Parathyroid adenoma (tissue), 2 donors: ENCODE measurements around the gene LLGL2.

ENCODE experiments used
- H2AFZ ChIP-seq: fragments of 300-600 bp; sonication (generic); one replicate; pipeline ENCODE4 v1.7.0; 2017; ENCODE audit warnings: antibody characterized with exemption, mild to moderate bottlenecking
- H3K27ac ChIP-seq: fragments of 300-600 bp; sonication (generic); one replicate; pipeline ENCODE4 v1.7.0; 2017
- H3K27me3 ChIP-seq: fragments of 300-600 bp; sonication (generic); one replicate; pipeline ENCODE4 v1.7.0; 2017; ENCODE audit warnings: low read length; ENCODE audit not compliant: control insufficient read depth, insufficient read depth
- H3K36me3 ChIP-seq: fragments of 300-600 bp; sonication (generic); one replicate; pipeline ENCODE4 v1.7.0; 2017; ENCODE audit warnings: low read length; ENCODE audit not compliant: control insufficient read depth, insufficient read depth
- H3K4me1 ChIP-seq: fragments of 300-600 bp; sonication (generic); one replicate; pipeline ENCODE4 v1.7.0; 2017; ENCODE audit warnings: control low read depth
- H3K4me2 ChIP-seq: fragments of 300-600 bp; sonication (generic); one replicate; pipeline ENCODE4 v1.7.0; 2017; ENCODE audit warnings: low read length
- H3K4me3 ChIP-seq: fragments of 300-600 bp; sonication (generic); one replicate; pipeline ENCODE4 v1.7.0; 2017; ENCODE audit warnings: low read depth, low read length
- H3K79me2 ChIP-seq: fragments of 300-600 bp; sonication (generic); one replicate; pipeline ENCODE4 v1.7.0; 2017; ENCODE audit warnings: control low read depth
- H3K9ac ChIP-seq: fragments of 300-600 bp; sonication (generic); one replicate; pipeline ENCODE4 v1.7.0; 2017; ENCODE audit warnings: mild to moderate bottlenecking
- H3K9me3 ChIP-seq: fragments of 300-600 bp; sonication (generic); one replicate; pipeline ENCODE4 v1.7.0; 2017; ENCODE audit warnings: low read length; ENCODE audit not compliant: control insufficient read depth
- TF ChIP-seq, protein P1 (sequence below): fragments of 300-600 bp; sonication (generic); IDR thresholded peaks from one replicate; pipeline ENCODE4 v1.7.0; 2017; ENCODE audit warnings: antibody characterized with exemption, mild to moderate bottlenecking
- donor health status: primary hyperparathyroidism.

The LLGL2 gene

DNA sequence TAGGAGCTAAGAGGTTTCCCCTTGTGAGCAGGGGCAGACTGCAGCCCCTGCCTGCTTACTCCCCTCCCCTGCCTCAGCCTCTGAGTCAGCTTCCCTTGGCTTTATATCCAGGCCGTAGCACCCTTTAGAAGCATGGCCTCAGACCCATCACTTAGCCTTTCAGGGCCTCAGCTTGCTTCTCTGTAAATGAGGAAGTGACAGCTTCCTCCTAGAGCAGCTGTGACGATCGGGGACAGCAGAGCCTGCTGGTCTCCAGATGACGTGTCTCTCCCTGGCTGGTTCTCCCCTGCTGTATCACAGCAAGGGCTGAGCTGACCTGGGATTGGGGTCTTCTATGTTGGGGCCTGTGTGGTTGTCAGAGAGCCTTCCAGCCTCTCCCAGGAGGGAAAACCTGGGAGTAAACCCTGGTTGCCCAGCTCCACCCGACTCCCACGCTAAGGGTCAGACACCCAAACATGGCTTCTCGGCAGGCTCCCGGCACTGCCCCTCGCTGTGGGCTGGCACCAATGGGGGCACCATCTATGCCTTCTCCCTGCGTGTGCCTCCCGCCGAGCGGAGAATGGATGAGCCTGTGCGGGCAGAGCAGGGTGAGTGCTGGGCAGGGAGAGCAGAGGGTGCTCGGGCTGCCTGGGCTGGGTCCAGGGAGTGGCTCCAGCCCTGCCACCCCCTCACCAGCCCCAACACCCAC is 45.8 kb downstream of the LLGL2 start:
- Histone ChIP-seq H3K9ac (no peak overlapping the region), H3K4me2 (no peak overlapping the region), H3K27me3 (no peaks in the 10 kb centered on the region), H2AFZ (no peak overlapping the region), H3K9me3 (no peaks in the 10 kb centered on the region), H3K4me1 (no peaks in the 10 kb centered on the region), H3K27ac (no peak overlapping the region), H3K4me3 (no peak overlapping the region), H3K36me3 (no peaks in the 10 kb centered on the region), H3K79me2 (no peaks in the 10 kb centered on the region)
- TF ChIP-seq, protein P1, sequence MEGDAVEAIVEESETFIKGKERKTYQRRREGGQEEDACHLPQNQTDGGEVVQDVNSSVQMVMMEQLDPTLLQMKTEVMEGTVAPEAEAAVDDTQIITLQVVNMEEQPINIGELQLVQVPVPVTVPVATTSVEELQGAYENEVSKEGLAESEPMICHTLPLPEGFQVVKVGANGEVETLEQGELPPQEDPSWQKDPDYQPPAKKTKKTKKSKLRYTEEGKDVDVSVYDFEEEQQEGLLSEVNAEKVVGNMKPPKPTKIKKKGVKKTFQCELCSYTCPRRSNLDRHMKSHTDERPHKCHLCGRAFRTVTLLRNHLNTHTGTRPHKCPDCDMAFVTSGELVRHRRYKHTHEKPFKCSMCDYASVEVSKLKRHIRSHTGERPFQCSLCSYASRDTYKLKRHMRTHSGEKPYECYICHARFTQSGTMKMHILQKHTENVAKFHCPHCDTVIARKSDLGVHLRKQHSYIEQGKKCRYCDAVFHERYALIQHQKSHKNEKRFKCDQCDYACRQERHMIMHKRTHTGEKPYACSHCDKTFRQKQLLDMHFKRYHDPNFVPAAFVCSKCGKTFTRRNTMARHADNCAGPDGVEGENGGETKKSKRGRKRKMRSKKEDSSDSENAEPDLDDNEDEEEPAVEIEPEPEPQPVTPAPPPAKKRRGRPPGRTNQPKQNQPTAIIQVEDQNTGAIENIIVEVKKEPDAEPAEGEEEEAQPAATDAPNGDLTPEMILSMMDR: no peak

DNA sequence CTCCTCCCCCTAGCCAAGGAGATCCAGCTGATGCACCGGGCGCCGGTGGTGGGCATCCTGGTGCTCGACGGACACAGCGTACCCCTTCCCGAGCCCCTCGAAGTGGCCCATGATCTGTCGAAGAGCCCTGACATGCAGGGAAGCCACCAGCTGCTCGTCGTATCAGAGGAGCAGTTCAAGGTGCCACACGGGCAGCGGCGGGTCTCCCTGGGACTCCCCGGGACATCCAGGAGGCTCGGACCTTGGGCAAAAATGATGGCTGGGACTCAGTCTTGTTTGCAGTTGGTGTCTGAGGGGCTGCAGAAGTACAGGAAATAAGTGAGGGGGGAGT is 46.4 kb downstream of the LLGL2 start:
- TF ChIP-seq, protein P1: no peak
- H3K9ac ChIP-seq: no peak overlapping the region
- H3K36me3 ChIP-seq: no peaks in the 10 kb centered on the region
- H3K27me3 ChIP-seq: no peaks in the 10 kb centered on the region
- H3K79me2 ChIP-seq: no peaks in the 10 kb centered on the region
- H3K4me1 ChIP-seq: no peaks in the 10 kb centered on the region
- no peak overlapping the region for H3K4me2 ChIP-seq
- no peaks in the 10 kb centered on the region for H3K9me3 ChIP-seq
- H3K27ac ChIP-seq: no peak overlapping the region
- no peak overlapping the region for H3K4me3 ChIP-seq
- H2AFZ ChIP-seq: no peak overlapping the region

DNA sequence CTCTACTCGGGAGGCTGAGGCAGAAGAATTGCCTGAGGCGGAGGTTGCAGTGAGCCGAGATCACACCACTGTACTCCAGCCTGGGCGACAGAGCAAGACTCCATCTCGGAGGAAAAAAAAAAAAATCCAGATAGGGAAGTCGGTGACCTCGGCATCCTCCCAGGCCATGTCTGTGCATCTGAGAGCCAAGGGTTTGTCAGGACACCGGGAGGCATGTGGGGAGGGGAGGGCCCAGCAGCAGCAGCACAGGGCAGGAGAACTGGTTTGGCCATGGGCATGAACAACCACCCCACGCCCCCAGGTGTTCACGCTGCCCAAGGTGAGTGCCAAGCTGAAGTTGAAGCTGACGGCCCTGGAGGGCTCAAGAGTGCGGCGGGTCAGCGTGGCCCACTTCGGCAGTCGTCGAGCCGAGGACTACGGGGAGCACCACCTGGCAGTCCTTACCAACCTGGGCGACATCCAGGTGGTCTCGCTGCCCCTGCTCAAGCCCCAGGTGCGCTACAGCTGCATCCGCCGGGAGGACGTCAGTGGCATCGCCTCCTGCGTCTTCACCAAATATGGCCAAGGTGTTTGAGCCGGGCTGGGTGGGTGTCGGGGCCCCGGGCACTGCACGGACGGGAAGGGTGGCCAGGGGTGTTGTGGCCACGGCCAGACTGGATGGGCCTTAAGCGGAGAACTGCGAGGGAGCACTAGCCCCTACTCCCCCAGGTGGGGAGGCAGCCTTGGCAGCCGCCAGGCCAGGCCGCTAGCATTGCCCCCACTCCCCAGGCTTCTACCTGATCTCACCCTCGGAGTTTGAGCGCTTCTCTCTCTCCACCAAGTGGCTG is 47.4 kb downstream of the LLGL2 start:
- Histone ChIP-seq H3K4me3 (no peak overlapping the region), H2AFZ (no peak overlapping the region), H3K79me2 (no peaks in the 10 kb centered on the region), H3K4me2 (no peak overlapping the region), H3K9ac (no peak overlapping the region), H3K36me3 (no peaks in the 10 kb centered on the region), H3K27me3 (no peaks in the 10 kb centered on the region), H3K9me3 (no peaks in the 10 kb centered on the region), H3K27ac (no peak overlapping the region), H3K4me1 (no peaks in the 10 kb centered on the region)
- TF ChIP-seq, protein P1: no peak

DNA sequence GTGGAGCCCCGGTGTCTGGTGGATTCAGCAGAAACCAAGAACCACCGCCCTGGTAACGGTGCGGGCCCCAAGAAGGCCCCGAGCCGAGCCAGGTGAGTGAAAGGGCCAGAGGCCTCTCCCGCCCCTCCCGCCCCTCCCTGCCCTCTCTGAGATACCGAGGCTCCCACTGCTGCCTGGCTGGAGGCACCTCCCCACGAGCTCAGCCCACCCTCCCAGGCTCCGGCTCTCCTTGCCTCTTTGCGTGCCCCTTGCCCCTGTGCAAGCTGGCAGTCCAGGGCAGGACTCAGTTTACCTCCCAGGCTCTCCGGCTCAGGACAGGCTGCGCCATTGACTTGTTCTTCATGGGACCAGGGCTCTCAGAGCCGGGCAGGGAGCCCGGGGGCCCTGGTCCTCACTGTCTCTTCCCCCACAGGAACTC is 48.1 kb downstream of the LLGL2 start:
- H3K36me3 ChIP-seq: no peaks in the 10 kb centered on the region

More for the DNA sequence above, 48.1 kb downstream of the LLGL2 start:
- Histone ChIP-seq H3K27ac (no peak overlapping the region), H3K9me3 (no peaks in the 10 kb centered on the region), H3K27me3 (no peaks in the 10 kb centered on the region), H3K79me2 (no peaks in the 10 kb centered on the region), H3K4me1 (no peaks in the 10 kb centered on the region), H3K9ac (no peak overlapping the region), H3K4me2 (no peak overlapping the region), H3K4me3 (no peak overlapping the region), H2AFZ (no peak overlapping the region)
- TF ChIP-seq, protein P1: no peak
